K562 (cell line): Measurements from ENCODE around the gene PCNX2.

Experiments
- CTCF ChIP-seq, 3 experiments: IDR thresholded peaks in 2 of 3; conservative IDR thresholded peaks in 1 of 3; 2 replicates each; pipeline ENCODE4 v1.5.1; 2011 to 2012; ENCODE audit warnings: low read length in 3 of 3, mild to moderate bottlenecking in 3 of 3, control low read depth in 2 of 3, improper control_type of control experiment in 1 of 3, inconsistent platforms in 1 of 3, low read depth in 1 of 3, mixed read lengths in 1 of 3, moderate library complexity in 1 of 3; ENCODE audit not compliant: insufficient read depth in 2 of 3
- E2F4 ChIP-seq: sonication (generic); formaldehyde crosslinking; IDR thresholded peaks from 2 replicates; pipeline ENCODE4 v1.8.0; 2022; ENCODE audit warnings: mild to moderate bottlenecking, low read depth, missing genetic modification reagents
- GATA2 ChIP-seq: sonication (generic); formaldehyde crosslinking; IDR thresholded peaks from 2 replicates; pipeline ENCODE4 v1.4.0; 2020; ENCODE audit warnings: mild to moderate bottlenecking, missing genetic modification reagents
- STAT5B ChIP-seq: fragments of 250-450 bp; sonication (Bioruptor Pico); IDR thresholded peaks from 2 replicates; pipeline ENCODE4 v1.8.0; 2021; ENCODE audit warnings: mild to moderate bottlenecking, inconsistent platforms
- YY1 ChIP-seq, 3 experiments: IDR thresholded peaks; 2 replicates each; pipeline ENCODE4 v1.6.1; 2011; ENCODE audit warnings: low read length in 2 of 3, mild to moderate bottlenecking in 2 of 3, moderate library complexity in 2 of 3, borderline replicate concordance in 1 of 3, control low read depth in 1 of 3, low read depth in 1 of 3; ENCODE audit not compliant: insufficient read depth in 3 of 3, insufficient replicate concordance in 2 of 3, control insufficient read depth in 1 of 3, insufficient read length in 1 of 3; ENCODE audit errors: extremely low read depth in 1 of 3
- ZNF449 ChIP-seq: fragments of 250-450 bp; sonication (Bioruptor Pico); IDR thresholded peaks from 2 replicates; pipeline ENCODE4 v1.8.0; 2022; ENCODE audit warnings: moderate library complexity, mild to moderate bottlenecking, inconsistent platforms

- TF ChIP-seq E2F4 (CRISPR knock-in tag) (no peak), STAT5B (no peak), YY1 (IDR thresholded peaks at IDR 0.05; ENCODE audit: borderline replicate concordance in 1 of 3, control insufficient read depth in 1 of 3, extremely low read depth in 1 of 3, insufficient read depth in 3 of 3, insufficient read length in 1 of 3, insufficient replicate concordance in 2 of 3, low read depth in 1 of 3, low read length in 2 of 3) (no peak), CTCF (IDR thresholded peaks at IDR 0.05 in 2 of 3, conservative IDR thresholded peaks at IDR 0.05 in 1 of 3; ENCODE audit: insufficient read depth in 2 of 3, low read depth in 1 of 3, low read length in 3 of 3) (no peak), ZNF449 (CRISPR knock-in tag) (no peak), GATA2 (no peak)
Observed at GRCh38 chr1:233140974-233141373, 154.6 kb downstream of the PCNX2 start.
